MG63 (cell line): ENCODE data around the gene DNAH14. TPM values are rescaled to one million over a fixed set of nuclear protein-coding genes. Genes with fewer than 3 reads are reported as not detected.
"Not testable (repeated sequence)": the region's sequence is repeated elsewhere in the genome, so short reads cannot be mapped to it uniquely, and the experiment has no call there.

ENCODE experiments used
- DNase-seq: peaks from one replicate; pipeline ENCODE4 v3.0.0-alpha.2; 2020
- H3K27me3 ChIP-seq: fragments of 250-450 bp; sonication (Bioruptor Pico); 2 replicates; pipeline ENCODE4 v1.5.1; 2020; ENCODE audit warnings: mild to moderate bottlenecking, moderate library complexity
- H3K36me3 ChIP-seq: fragments of 250-450 bp; sonication (Bioruptor Pico); 2 replicates; pipeline ENCODE4 v1.5.1; 2020; ENCODE audit warnings: mild to moderate bottlenecking, moderate library complexity
- H3K4me3 ChIP-seq: fragments of 250-450 bp; sonication (Bioruptor Pico); 2 replicates; pipeline ENCODE4 v1.5.1; 2020; ENCODE audit warnings: mild to moderate bottlenecking, moderate library complexity
- H3K9me3 ChIP-seq: fragments of 250-450 bp; sonication (Bioruptor Pico); 2 replicates; pipeline ENCODE4 v1.5.1; 2020; ENCODE audit warnings: mild to moderate bottlenecking, moderate library complexity
- total RNA-seq: library from RNA; depleted of rRNA; stranded (reverse); fragments of >200 nt; shearing (Covaris generic); gene quantifications from 2 replicates; pipeline ENCODE4 v1.2.3, GENCODE V29; 2014; ENCODE audit warnings: low replicate concordance

Gene DNAH14
- total RNA-seq, 1 experiment from 2014 or later = 40.5 TPM

GRCh38 chr1:225364439-225364838 lies 435.0 kb downstream of the DNAH14 start:
- no peaks in the 10 kb centered on the region; the same call in 1 of the 2 replicates for H3K27me3 ChIP-seq
- H3K4me3 ChIP-seq = no peak overlapping the region
- no peaks in the 10 kb centered on the region for H3K9me3 ChIP-seq
- DNase-seq = no peak
- no peaks in the 10 kb centered on the region for H3K36me3 ChIP-seq

- no peaks in the 10 kb centered on the region for H3K9me3 ChIP-seq
- H3K4me3 ChIP-seq = no peak overlapping the region
- H3K36me3 ChIP-seq = no peaks in the 10 kb centered on the region
- H3K27me3 ChIP-seq = no peaks in the 10 kb centered on the region
- no peak for DNase-seq
These were observed 436.5 kb downstream of the DNAH14 start for GRCh38 chr1:225366018-225366417.

DNA sequence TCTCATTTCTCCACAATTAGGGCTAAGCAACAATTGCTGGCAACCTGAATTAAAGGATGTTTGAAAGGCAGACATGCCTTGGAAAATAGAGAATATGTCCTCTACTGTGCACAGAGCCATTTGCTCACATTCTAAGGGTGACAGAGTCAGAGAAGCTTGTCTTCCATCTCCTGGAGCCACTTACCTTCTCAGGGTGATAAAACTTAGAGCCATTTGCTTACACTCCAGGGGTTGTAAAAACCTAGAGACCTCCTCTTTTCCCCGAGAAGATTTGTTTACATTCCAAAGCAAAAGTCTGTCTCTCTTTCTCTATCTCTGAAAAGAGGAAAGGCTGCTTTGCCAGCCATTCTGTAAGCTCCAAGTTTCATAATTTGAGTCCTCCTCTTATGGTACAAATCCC lies 437.1 kb downstream of the DNAH14 start:
- DNase-seq = no peak
- no peak overlapping the region for H3K4me3 ChIP-seq
- no peaks in the 10 kb centered on the region for H3K36me3 ChIP-seq
- no peaks in the 10 kb centered on the region; the same call in 1 of the 2 replicates for H3K27me3 ChIP-seq
- H3K9me3 ChIP-seq = no peaks in the 10 kb centered on the region

- Histone ChIP-seq H3K36me3 (no peaks in the 10 kb centered on the region), H3K9me3 (no peaks in the 10 kb centered on the region), H3K27me3 (peaks cover 3% of the 10 kb centered on the region; the same call in 1 of the 2 replicates), H3K4me3 (no peak overlapping the region)
- DNase-seq = no peak
These were observed 438.6 kb downstream of the DNAH14 start for GRCh38 chr1:225368036-225368552.

DNA sequence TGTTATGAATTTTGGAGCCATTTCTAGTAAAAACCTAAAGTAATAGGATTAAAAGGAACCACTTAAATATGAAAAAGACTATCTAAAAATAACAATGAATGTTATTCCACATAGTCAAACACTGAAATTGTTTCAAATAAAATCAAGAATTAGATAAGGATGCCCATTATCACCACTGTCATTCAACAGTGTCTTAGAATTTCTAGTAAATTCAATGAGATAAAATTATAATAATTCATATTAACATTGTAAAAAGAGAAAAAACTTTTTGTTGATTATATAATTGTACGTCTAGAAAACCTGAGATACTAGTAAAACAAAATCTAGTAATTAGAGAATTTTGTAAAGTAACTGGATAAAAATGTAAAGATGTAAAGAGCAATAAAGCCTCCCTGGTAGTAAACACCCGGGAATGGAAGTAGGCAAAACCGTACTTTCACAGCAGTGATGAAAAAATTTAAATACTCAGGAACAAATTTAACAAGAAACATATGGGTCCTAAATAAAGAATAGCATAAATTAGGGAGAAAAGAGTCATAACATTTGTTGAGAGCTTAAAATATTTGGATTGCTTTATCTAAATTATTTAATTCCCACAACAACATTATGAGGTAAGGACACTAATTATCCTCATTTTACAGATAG lies 442.0 kb downstream of the DNAH14 start:
- peaks cover 3% of the 10 kb centered on the region; the same call in 1 of the 2 replicates for H3K27me3 ChIP-seq
- no peaks in the 10 kb centered on the region for H3K36me3 ChIP-seq
- H3K9me3 ChIP-seq = no peaks in the 10 kb centered on the region
- no peak overlapping the region for H3K4me3 ChIP-seq
- no peak for DNase-seq

DNA sequence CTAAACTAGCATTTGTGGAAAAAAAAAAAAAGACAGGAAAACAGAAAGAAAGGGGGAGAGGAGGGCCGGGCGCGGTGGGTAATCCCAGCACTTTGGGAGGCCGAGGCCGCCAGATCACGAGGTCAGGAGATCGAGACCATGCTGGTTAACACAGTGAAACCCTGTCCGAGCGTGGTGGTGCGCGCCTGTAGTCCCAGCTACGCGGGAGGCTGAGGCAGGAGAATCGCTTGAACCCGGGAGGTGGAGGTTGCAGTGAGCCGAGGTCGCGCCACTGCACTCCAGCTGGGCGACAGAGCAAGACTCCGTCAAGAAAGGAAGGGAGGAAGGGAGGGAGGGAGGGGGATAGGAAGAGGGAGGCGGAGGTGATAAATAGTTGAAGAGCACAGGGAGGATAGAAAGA lies 443.7 kb downstream of the DNAH14 start:
- no peak for DNase-seq
- Histone ChIP-seq H3K4me3 (no peak overlapping the region), H3K9me3 (no peaks in the 10 kb centered on the region), H3K36me3 (no peaks in the 10 kb centered on the region), H3K27me3 (peaks cover 3% of the 10 kb centered on the region; the same call in 1 of the 2 replicates)

GRCh38 chr1:225374996-225375395 lies 445.5 kb downstream of the DNAH14 start:
- Histone ChIP-seq H3K9me3 (no peaks in the 10 kb centered on the region), H3K27me3 (peaks cover 3% of the 10 kb centered on the region; the same call in 1 of the 2 replicates)
- DNase-seq = no peak

GRCh38 chr1:225378880-225379279 lies 449.4 kb downstream of the DNAH14 start:
- Histone ChIP-seq H3K9me3 (no peaks in the 10 kb centered on the region), H3K36me3 (no peaks in the 10 kb centered on the region), H3K27me3 (no peaks in the 10 kb centered on the region), H3K4me3 (no peak overlapping the region)
- no peak for DNase-seq

More at GRCh38 chr1:225374996-225375395, 445.5 kb downstream of the DNAH14 start:
- no peaks in the 10 kb centered on the region for H3K36me3 ChIP-seq
- no peak overlapping the region for H3K4me3 ChIP-seq

- H3K27me3 ChIP-seq = no peaks in the 10 kb centered on the region
- no peaks in the 10 kb centered on the region for H3K36me3 ChIP-seq
- DNase-seq = no peak
- H3K9me3 ChIP-seq = no peaks in the 10 kb centered on the region
- no peak overlapping the region for H3K4me3 ChIP-seq
These were observed 451.2 kb downstream of the DNAH14 start for GRCh38 chr1:225380691-225381090.

DNA sequence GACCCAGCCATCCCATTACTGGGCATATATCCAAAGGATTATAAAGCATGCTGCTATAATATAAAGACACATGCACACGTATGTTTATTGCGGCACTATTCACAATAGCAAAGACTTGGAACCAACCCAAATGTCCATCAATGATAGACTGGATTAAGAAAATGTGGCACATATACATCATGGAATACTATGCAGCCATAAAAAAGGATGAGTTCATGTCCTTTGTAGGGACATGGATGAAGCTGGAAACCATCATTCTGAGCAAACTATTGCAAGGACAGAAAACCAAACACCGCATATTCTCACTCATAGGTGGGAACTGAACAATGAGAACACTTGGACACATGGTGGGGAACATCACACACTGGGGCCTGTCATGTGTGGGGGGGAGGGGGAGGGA lies 457.4 kb downstream of the DNAH14 start:
- not testable (repeated sequence) for H3K4me3 ChIP-seq, H3K9me3 ChIP-seq, H3K36me3 ChIP-seq, H3K27me3 ChIP-seq, DNase-seq

- Histone ChIP-seq H3K9me3 (no peaks in the 10 kb centered on the region), H3K27me3 (no peaks in the 10 kb centered on the region), H3K4me3 (no peak overlapping the region), H3K36me3 (no peaks in the 10 kb centered on the region)
- no peak for DNase-seq
These were observed 458.9 kb downstream of the DNAH14 start for GRCh38 chr1:225388372-225388771.

GRCh38 chr1:225389843-225390242 lies 460.4 kb downstream of the DNAH14 start:
- Histone ChIP-seq H3K4me3 (no peak overlapping the region), H3K27me3 (no peaks in the 10 kb centered on the region), H3K9me3 (no peaks in the 10 kb centered on the region), H3K36me3 (no peaks in the 10 kb centered on the region)
- no peak for DNase-seq

- H3K4me3 ChIP-seq = no peak overlapping the region
- peaks cover 4% of the 10 kb centered on the region; the same call in 1 of the 2 replicates for H3K36me3 ChIP-seq
- no peaks in the 10 kb centered on the region for H3K9me3 ChIP-seq
- no peaks in the 10 kb centered on the region for H3K27me3 ChIP-seq
- no peak for DNase-seq
These were observed 466.9 kb downstream of the DNAH14 start for GRCh38 chr1:225396357-225396756.

DNA sequence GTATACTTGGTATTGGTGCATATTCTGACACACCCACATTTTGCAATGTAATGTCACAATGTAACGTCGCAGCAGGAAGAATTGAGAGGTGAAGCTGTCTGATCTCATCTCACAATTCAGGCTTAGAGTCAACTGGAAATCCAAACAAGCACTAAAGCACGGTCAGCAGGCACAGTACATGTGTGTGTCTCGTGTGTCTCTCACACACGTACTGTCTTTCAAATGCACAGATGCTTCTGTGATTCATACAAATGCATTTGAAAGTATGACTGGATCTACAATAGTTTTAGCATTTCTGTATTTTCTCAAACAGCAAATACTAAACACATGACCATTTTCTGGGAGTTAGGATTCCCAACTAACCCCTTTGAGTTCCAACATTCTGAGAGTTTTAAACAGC lies 471.5 kb downstream of the DNAH14 start:
- H3K9me3 ChIP-seq = no peaks in the 10 kb centered on the region
- H3K36me3 ChIP-seq = peaks cover 24% of the 10 kb centered on the region
- H3K27me3 ChIP-seq = no peaks in the 10 kb centered on the region
- no peak for DNase-seq
- H3K4me3 ChIP-seq = no peak overlapping the region

- H3K27me3 ChIP-seq = no peaks in the 10 kb centered on the region
- no peaks in the 10 kb centered on the region for H3K9me3 ChIP-seq
- H3K36me3 ChIP-seq = peaks cover 39% of the 10 kb centered on the region
- DNase-seq = no peak
- no peak overlapping the region for H3K4me3 ChIP-seq
These were observed 477.7 kb downstream of the DNAH14 start for GRCh38 chr1:225406976-225407725.

DNA sequence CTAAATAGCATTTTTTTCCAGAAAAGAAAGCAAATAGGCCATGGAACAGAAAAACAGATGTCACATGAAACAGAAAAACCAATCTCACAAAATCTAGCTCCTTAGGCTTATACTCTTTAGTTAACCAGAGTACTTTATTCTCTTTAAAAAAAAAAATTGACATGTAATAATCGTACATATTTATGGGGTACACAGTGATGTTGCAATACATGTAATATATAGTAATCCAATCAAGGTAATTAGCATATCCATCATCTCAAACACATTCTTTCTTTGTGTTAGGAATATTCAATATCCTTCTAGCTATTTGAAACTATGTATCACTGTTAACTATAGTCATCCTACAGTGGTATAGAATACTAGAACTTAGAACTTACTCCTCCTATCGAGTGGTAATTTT lies 478.3 kb downstream of the DNAH14 start:
- Histone ChIP-seq H3K4me3 (no peak overlapping the region), H3K36me3 (peaks cover 38% of the 10 kb centered on the region), H3K9me3 (no peaks in the 10 kb centered on the region), H3K27me3 (no peaks in the 10 kb centered on the region)
- no peak for DNase-seq

GRCh38 chr1:225408249-225408648 lies 478.8 kb downstream of the DNAH14 start:
- DNase-seq = no peak
- H3K9me3 ChIP-seq = no peaks in the 10 kb centered on the region
- H3K4me3 ChIP-seq = no peak overlapping the region
- no peaks in the 10 kb centered on the region for H3K27me3 ChIP-seq
- H3K36me3 ChIP-seq = peaks cover 36% of the 10 kb centered on the region

DNA sequence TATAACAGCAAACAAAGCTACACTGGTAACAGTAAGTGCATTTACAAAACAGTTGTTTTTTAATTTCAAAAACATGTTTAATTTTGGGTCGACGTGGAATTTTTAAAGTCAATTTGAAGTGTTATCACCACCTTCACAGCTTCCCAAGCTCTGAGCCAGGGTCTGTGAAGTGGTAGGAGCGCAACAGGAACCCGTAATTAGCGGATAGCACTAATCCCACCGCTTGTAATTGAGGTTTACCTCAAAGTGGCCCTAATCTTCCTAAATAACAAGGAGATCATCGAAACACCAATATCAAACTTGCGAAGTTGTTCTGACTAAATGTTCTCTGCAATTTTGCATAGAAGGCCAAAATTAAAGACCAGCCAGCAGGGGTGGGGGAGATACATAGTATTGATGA lies 479.6 kb downstream of the DNAH14 start:
- no peak for DNase-seq
- H3K27me3 ChIP-seq = no peaks in the 10 kb centered on the region
- peaks cover 36% of the 10 kb centered on the region for H3K36me3 ChIP-seq
- H3K9me3 ChIP-seq = no peaks in the 10 kb centered on the region
- H3K4me3 ChIP-seq = no peak overlapping the region
